Keratinocyte (primary cell): ENCODE results near the gene CEACAM19. TPM values are rescaled to one million over a fixed set of nuclear protein-coding genes. Genes with fewer than 3 reads are reported as not detected.

ENCODE experiments used
- DNase-seq: peaks from one replicate; pipeline ENCODE4 v3.0.0-alpha.2; 2011; ENCODE audit warnings: low read depth, missing footprints, low spot score
- FAIRE-seq: peaks from 2 replicates; lab custom pipeline; 2011; peaks lifted over from hg19 to GRCh38; lab: Jason Lieb, UNC
- H2AFZ ChIP-seq: 2 replicates; pipeline ENCODE4 v1.6.0; 2012; ENCODE audit warnings: low read length, control low read depth, inconsistent platforms; ENCODE audit not compliant: control insufficient read depth
- H3K27ac ChIP-seq: 2 replicates; pipeline ENCODE4 v1.5.1; 2011; ENCODE audit warnings: low read length; ENCODE audit not compliant: control insufficient read depth, insufficient read depth
- H3K27me3 ChIP-seq: 3 replicates; pipeline ENCODE4 v1.6.0; 2011; ENCODE audit warnings: low read length; ENCODE audit not compliant: control insufficient read depth, insufficient read depth; ENCODE audit errors: extremely low read depth
- H3K36me3 ChIP-seq, 2 experiments: 2 replicates in 1 of 2; 3 replicates in 1 of 2; pipeline ENCODE4 v1.5.1; 2011; ENCODE audit warnings: low read length in 2 of 2, mild to moderate bottlenecking in 1 of 2; ENCODE audit not compliant: control insufficient read depth in 2 of 2, insufficient read depth in 2 of 2; ENCODE audit errors: extremely low read depth in 1 of 2
- H3K4me1 ChIP-seq: 3 replicates; pipeline ENCODE4 v1.5.1; 2011; ENCODE audit warnings: low read length; ENCODE audit not compliant: control insufficient read depth, insufficient read depth; ENCODE audit errors: extremely low read depth
- H3K4me2 ChIP-seq: 3 replicates; pipeline ENCODE4 v1.6.0; 2011; ENCODE audit warnings: low read depth, low read length; ENCODE audit not compliant: control insufficient read depth, insufficient read depth; ENCODE audit errors: extremely low read depth
- H3K4me3 ChIP-seq, 3 experiments: fragments of 200-600 bp in 1 of 3; sonication (generic) in 1 of 3; 2 replicates in 2 of 3; 3 replicates in 1 of 3; pipeline ENCODE4 v1.5.1; 2011 to 2016; ENCODE audit warnings: low read length in 3 of 3, mild to moderate bottlenecking in 3 of 3, control low read depth in 2 of 3, inconsistent platforms in 1 of 3, low read depth in 1 of 3, mixed read lengths in 1 of 3, mixed run types in 1 of 3, moderate library complexity in 1 of 3; ENCODE audit not compliant: control insufficient read depth in 2 of 3, insufficient read depth in 2 of 3; ENCODE audit errors: extremely low read depth in 1 of 3
- H3K79me2 ChIP-seq: 2 replicates; pipeline ENCODE4 v1.6.0; 2012; ENCODE audit warnings: low read length; ENCODE audit not compliant: control insufficient read depth, insufficient read depth
- H3K9ac ChIP-seq: 3 replicates; pipeline ENCODE4 v1.6.0; 2011; ENCODE audit warnings: low read length; ENCODE audit not compliant: control insufficient read depth, insufficient read depth; ENCODE audit errors: extremely low read depth
- H3K9me1 ChIP-seq: 3 replicates; pipeline ENCODE4 v1.6.0; 2011; ENCODE audit warnings: low read length; ENCODE audit not compliant: control insufficient read depth, insufficient read depth; ENCODE audit errors: extremely low read depth
- H3K9me3 ChIP-seq: 2 replicates; pipeline ENCODE4 v1.5.1; 2012; ENCODE audit warnings: low read depth, low read length; ENCODE audit not compliant: control insufficient read depth
- H4K20me1 ChIP-seq: 3 replicates; pipeline ENCODE4 v1.6.0; 2011; ENCODE audit warnings: low read length; ENCODE audit not compliant: control insufficient read depth, insufficient read depth; ENCODE audit errors: extremely low read depth
- CTCF ChIP-seq, 3 experiments: IDR thresholded peaks in 1 of 3; conservative IDR thresholded peaks in 1 of 3; optimal IDR thresholded peaks in 1 of 3; 2 replicates in 2 of 3; 3 replicates in 1 of 3; pipeline versions ENCODE3 to v1.5.1; 2011; ENCODE audit warnings: low read length in 3 of 3, mild to moderate bottlenecking in 3 of 3, moderate library complexity in 2 of 3, control low read depth in 1 of 3, inconsistent platforms in 1 of 3; ENCODE audit not compliant: insufficient read depth in 2 of 3; ENCODE audit errors: extremely low read depth in 1 of 3
- EZH2 ChIP-seq: IDR thresholded peaks from one replicate; pipeline ENCODE4 v1.6.1; 2012; ENCODE audit warnings: inconsistent platforms, mild to moderate bottlenecking, low read length, moderate library complexity
- dilution Hi-C: fragments of 300-500 bp; cut with MboI; formaldehyde crosslinking; loops from one replicate; pipeline ENCODE4 v1.7.0; 2020; ENCODE audit warnings: low sequenced_read_pairs; ENCODE audit not compliant: extremely low pct_ligation_motif_present
- polyA plus RNA-seq, 5 experiments: library from polyadenylated mRNA; depleted of rRNA in 3 of 5; stranded (reverse) in 3 of 5; stranded (forward) in 1 of 5; unstranded in 1 of 5; fragments of >200 nt; gene quantifications; 1 replicate in 1 of 5; 2 replicates in 3 of 5; 3 replicates in 1 of 5; pipeline versions ENCODE4 v1.2.1 to v1.2.3, GENCODE V29; 2011 to 2012; ENCODE audit warnings: missing spikeins in 2 of 5, low read depth in 1 of 5, low replicate concordance in 1 of 5

The CEACAM19 gene
- polyA plus RNA-seq, 1 donor (not counting 4 experiments of a cell fraction or from before 2014, with no cell fraction given), result 3.7 TPM

DNA sequence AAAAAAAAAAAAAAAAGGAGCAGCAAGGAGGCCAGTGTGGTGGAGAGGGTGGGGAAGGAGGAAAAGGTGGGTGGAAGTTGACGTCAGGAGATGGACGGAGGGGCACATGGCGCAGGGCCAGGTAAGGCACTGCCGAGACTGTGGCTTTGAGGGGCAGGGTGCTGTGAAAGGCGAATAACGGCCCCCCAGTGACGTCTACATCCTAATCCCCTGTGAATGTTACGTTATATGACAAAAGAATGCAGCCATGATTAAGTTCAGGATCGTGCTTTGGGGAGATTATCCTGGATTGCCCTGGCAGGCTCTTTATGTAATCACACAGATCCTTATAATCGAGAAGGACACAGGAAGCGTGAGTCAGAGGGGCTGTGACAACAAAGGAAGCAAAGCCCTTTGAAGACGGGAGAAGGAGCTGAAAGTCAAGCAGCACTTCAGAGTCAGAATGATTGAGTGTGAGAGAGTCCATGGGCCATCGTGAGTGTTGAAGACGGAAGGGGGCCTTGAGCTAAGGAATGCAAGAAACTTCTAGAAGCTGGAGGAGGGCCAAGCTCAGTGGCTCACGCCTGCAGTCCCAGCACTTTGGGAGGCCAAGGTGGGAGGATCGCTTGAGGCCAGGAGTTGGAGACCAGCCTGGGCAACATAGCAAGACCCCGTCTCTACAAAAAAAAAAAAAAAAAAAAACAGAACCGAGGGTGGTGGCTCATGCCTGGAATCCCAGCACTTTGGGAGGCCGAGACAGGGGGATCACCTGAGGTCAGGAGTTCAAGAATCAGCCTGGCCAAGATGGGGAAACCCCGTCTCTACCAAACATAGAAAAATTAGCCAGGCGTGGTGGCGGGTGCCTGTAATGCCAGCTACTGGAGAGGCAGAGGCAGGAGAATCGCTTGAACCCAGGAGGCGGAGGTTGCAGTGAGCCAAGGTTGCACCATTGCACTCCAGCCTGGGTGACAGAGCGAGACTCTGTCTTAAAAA, 13.9 kb downstream of the CEACAM19 start:
- DNase-seq (no peak), FAIRE-seq (peak; percentile 53)
- Histone ChIP-seq H3K4me3 (no peak overlapping the region), H3K9me1 (no peaks in the 10 kb centered on the region), H2AFZ (no peak overlapping the region), H3K4me2 (peak overlapping the region; percentile 6), H3K36me3 (peaks cover 0 to 3% of the 10 kb centered on the region in 2 experiments), H3K9ac (no peak overlapping the region), H3K4me1 (peaks cover 11% of the 10 kb centered on the region), H4K20me1 (no peaks in the 10 kb centered on the region), H3K27ac (no peak overlapping the region), H3K79me2 (no peaks in the 10 kb centered on the region), H3K27me3 (no peaks in the 10 kb centered on the region), H3K9me3 (no peaks in the 10 kb centered on the region)
- dilution Hi-C loops, result no loop called here
- no peak for TF ChIP-seq EZH2
- TF ChIP-seq CTCF (optimal IDR thresholded peaks at IDR 0.05 in 1 of 3, IDR thresholded peaks at IDR 0.05 in 1 of 3, conservative IDR thresholded peaks at IDR 0.05 in 1 of 3; ENCODE audit: extremely low read depth in 1 of 3, insufficient read depth in 2 of 3, low read length in 3 of 3), result no peak

DNA sequence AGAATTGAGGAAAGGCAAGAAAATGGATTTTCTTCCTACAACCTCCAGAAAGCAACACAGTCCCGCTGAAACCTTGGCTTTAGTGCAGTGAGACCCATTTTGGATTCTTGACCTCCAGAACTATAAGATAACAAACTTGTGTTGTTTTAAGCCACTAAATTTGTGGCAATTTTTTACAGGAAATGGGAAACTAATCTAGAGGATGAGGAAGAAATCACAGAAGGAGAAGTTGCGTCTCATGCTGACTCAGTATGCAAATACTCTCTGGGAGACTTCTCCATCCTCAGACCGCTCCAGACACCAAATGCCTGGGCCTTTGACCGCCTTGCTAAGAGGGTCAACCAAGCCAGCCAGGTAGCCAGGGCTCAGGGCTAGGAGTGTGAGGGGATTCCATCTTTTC, 14.6 kb downstream of the CEACAM19 start:
- H3K36me3 ChIP-seq, result peaks cover 0 to 3% of the 10 kb centered on the region in 2 experiments
- H3K4me2 ChIP-seq, result no peak overlapping the region
- H3K27ac ChIP-seq, result no peak overlapping the region
- dilution Hi-C loops, result no loop called here
- H2AFZ ChIP-seq, result no peak overlapping the region
- H3K9ac ChIP-seq, result no peak overlapping the region
- no peaks in the 10 kb centered on the region for H4K20me1 ChIP-seq
- H3K27me3 ChIP-seq, result no peaks in the 10 kb centered on the region
- no peaks in the 10 kb centered on the region for H3K79me2 ChIP-seq
- TF ChIP-seq EZH2 (no peak), CTCF (optimal IDR thresholded peaks at IDR 0.05 in 1 of 3, IDR thresholded peaks at IDR 0.05 in 1 of 3, conservative IDR thresholded peaks at IDR 0.05 in 1 of 3; ENCODE audit: extremely low read depth in 1 of 3, insufficient read depth in 2 of 3, low read length in 3 of 3) (no peak)
- H3K4me1 ChIP-seq, result peaks cover 11% of the 10 kb centered on the region
- H3K4me3 ChIP-seq, result no peak overlapping the region
- no peaks in the 10 kb centered on the region for H3K9me3 ChIP-seq
- DNase-seq (no peak), FAIRE-seq (no peak)
- no peaks in the 10 kb centered on the region for H3K9me1 ChIP-seq
